ENCODE data around the gene CAGE1. TPM values are rescaled to one million over a fixed set of nuclear protein-coding genes. Genes with fewer than 3 reads are reported as not detected.
A peak's percentile ranks its signal among the peaks of the same experiment; 100 is the strongest.

CAGE1 gene
- total RNA-seq (not detected), polyA plus RNA-seq (ENCODE audit: insufficient read length in 6 of 6) (under 1 TPM in 4 of 6 donors, not detected in 2; 0.08 to 0.16 (median 0.10) TPM)
- long read RNA-seq, donor 1, partial matches to known transcripts, result 41 of 49 reads
- long read RNA-seq, donor 1, other reads (novel, unspliced or antisense), result 8 of 49 reads
- long read RNA-seq, donor 2, partial matches to known transcripts, result 71 of 98 reads
- long read RNA-seq, donor 2, other reads (novel, unspliced or antisense), result 27 of 98 reads
- long read RNA-seq, donor 3, result 0 reads
- long read RNA-seq, donor 4, result 0 reads
- long read RNA-seq, donor 5, result 0 reads
- long read RNA-seq, donor 6, partial matches to known transcripts, result 23 of 29 reads
- long read RNA-seq, donor 6, other reads (novel, unspliced or antisense), result 6 of 29 reads
- long read RNA-seq, donor 7, partial matches to known transcripts, result 14 of 14 reads
- long read RNA-seq, donor 7, other reads (novel, unspliced or antisense), result 0 of 14 reads
- long read RNA-seq, donor 8, partial matches to known transcripts, result 25 of 39 reads
- long read RNA-seq, donor 8, other reads (novel, unspliced or antisense), result 14 of 39 reads
- long read RNA-seq, donor 9, result 0 reads
- long read RNA-seq, donor 10, result 0 reads
- long read RNA-seq, donor 11, result 0 reads
- long read RNA-seq, donor 12, result 0 reads

- Histone ChIP-seq H3K4me1 (peaks cover 7 to 28% of the 10 kb centered on the region in 2 donors), H3K4me3 (peak within 1 kb of the TSS; percentile 83 to 94), H3K9me3 (no peaks in the 10 kb centered on the region), H3K27ac (peak within 1 kb of the TSS; percentile 92 to 95), H3K36me3 (peaks cover 0 to 18% of the 10 kb centered on the region in 2 donors), H3K27me3 (no peaks in the 10 kb centered on the region)
- peak in 1 of 2 donors; percentile 12 for TF ChIP-seq CTCF (IDR thresholded peaks at IDR 0.05)
- peak; percentile 99 for ATAC-seq
- intact Hi-C loops (cut with DNase I), result loop anchor here in 1 of 2 donors (10.0 kb wide), 1 partner anchor 85 kb away; no protein-coding TSS in a partner anchor
- peak; percentile 93 to 98 (median 96) for DNase-seq
Observed at GRCh38 chr6:7389451-7390225, at the start of gene CAGE1, which contains the start of gene RIOK1. Gene CAGE1, minus strand, starts transcription at chr6:7389742. Its CDS starts 2,569 bp downstream, at chr6:7387173. Gene RIOK1, plus strand, starts transcription at chr6:7389808. Its CDS starts 195 bp downstream, at chr6:7390003.

GRCh38 chr6:7439228-7439627 is 49.7 kb upstream of the CAGE1 start:
- no peak for TF ChIP-seq CTCF (IDR thresholded peaks at IDR 0.05)
- H3K27me3 ChIP-seq, result peaks cover 0 to 6% of the 10 kb centered on the region in 2 donors
- H3K27ac ChIP-seq, result no peak overlapping the region
- H3K36me3 ChIP-seq, result no peaks in the 10 kb centered on the region
- intact Hi-C loops (cut with DNase I), result no loop called here
- H3K4me3 ChIP-seq, result no peak overlapping the region
- H3K9me3 ChIP-seq, result no peaks in the 10 kb centered on the region
- DNase-seq, result no peak
- peak; percentile 72 for ATAC-seq
- H3K4me1 ChIP-seq, result peaks cover 0 to 6% of the 10 kb centered on the region in 2 donors

GRCh38 chr6:7438011-7438410 is 48.5 kb upstream of the CAGE1 start:
- Histone ChIP-seq H3K9me3 (no peaks in the 10 kb centered on the region), H3K27me3 (peaks cover 0 to 6% of the 10 kb centered on the region in 2 donors), H3K27ac (no peak overlapping the region), H3K4me1 (peaks cover 0 to 6% of the 10 kb centered on the region in 2 donors), H3K36me3 (no peaks in the 10 kb centered on the region), H3K4me3 (no peak overlapping the region)
- DNase-seq, result no peak
- intact Hi-C loops (cut with DNase I), result no loop called here
- no peak for TF ChIP-seq CTCF (IDR thresholded peaks at IDR 0.05)
- no peak for ATAC-seq

GRCh38 chr6:7434672-7435071 is 45.1 kb upstream of the CAGE1 start:
- no peak overlapping the region for H3K27ac ChIP-seq
- peaks cover 5 to 17% of the 10 kb centered on the region in 2 donors for H3K27me3 ChIP-seq
- DNase-seq (no peak), ATAC-seq (no peak)
- no peak overlapping the region for H3K4me3 ChIP-seq
- H3K4me1 ChIP-seq, result peaks cover 6 to 10% of the 10 kb centered on the region in 2 donors
- H3K9me3 ChIP-seq, result no peaks in the 10 kb centered on the region
- H3K36me3 ChIP-seq, result no peaks in the 10 kb centered on the region
- intact Hi-C loops (cut with DNase I), result no loop called here
- TF ChIP-seq CTCF (IDR thresholded peaks at IDR 0.05), result no peak
